HuH-7 (cell line): ENCODE measurements around the gene LDB1.

Source experiments
- DNase-seq: peaks from one replicate; pipeline ENCODE4 v3.0.0; 2011; ENCODE audit warnings: low spot score

Gene LDB1

DNA sequence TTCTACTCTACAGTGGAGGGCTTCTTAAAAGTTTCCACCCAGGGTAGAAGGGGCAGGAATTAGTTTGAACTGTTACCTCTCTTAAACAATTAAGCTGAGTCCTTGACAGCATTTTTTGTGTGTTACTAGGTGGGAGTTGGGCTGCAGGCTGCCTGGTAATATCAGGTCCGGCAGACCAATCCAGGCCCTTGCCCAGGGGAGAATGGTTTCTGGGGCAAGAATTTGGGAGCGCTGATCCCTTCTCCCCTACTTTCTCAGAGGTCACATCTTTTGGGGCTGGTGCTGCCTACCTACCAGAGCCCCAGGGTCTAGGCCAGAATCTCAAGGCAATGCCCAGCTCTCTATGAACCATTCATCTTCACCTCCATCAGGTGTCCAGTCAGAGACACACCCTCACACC lies 14.2 kb upstream of the LDB1 start:
- no peak for DNase-seq

DNA sequence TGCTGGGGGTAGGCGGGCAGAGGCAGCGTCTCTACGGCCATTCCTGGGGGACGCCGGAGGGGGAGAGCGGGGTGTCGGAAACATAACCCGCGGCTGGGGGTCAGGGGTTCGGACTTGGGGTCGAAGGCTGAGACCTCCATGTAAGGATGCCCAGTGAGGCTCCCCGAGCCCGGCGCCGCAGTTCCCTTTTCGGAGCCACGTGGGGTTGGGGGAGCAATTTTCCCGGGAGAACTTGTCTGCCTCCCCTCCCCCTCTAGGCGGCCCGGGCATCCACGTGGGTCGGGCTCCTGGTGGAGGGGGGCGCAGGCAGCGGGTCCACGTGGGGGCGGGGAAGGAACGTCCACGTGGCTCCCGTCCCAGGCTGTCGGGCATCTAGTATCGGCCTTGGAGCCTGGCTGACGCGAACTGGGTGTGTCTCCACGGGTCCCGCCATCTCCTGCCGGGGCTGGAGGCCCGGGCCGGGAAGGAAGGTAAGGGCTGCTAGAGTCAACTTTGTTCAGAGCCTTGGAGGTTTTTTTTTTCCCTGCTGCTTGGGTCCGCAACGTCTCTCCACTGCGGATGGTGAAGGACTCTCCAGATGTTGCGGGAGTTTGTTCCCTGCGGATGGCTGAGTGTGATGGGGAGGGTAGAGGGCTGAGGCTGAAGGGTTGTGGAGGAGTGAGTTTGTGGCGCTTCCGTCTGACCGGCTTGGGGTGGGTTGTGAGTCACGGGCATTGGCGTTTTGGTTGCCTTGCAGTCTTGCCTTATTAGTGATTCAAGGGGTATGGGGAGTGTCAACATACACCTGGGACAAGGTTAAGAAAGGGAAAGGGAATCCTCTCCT lies 13.4 kb upstream of the LDB1 start:
- peak; percentile 76 for DNase-seq

DNA sequence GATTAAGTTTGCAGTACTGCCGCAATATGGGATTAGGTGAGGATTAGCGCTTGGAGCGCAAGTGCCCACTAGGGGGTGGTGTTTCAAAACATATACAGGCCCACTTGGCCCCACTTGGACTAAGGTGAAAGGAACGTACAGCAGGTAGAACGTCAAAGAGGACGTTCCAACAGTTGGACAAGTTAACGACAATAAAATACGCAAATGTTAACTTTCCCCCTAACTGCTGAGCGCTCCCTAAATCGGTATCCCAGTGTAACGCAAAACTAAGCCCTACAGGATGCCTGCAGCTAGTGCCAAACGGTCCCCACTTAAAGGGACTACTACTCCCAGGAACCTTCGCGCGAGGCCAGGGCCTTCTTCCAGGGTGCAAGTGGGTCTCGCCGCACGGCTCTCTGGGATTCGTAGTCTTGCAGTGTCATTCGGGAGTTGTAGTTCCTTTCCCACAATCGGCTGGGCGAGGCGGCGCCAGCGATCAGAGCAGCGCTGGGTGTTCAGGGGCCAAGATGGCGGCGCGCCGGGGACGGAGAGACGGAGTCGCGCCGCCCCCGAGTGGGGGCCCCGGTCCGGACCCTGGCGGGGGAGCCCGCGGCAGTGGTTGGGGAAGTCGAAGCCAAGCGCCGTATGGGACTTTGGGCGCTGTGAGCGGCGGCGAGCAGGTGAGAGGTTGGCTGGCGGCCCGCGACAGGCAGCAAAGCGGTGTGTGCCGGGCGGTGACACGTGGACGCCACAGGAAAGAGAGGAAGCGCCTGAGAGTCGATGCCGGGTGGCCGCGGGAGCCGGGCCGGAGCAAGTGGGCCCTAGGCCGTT lies 12.6 kb upstream of the LDB1 start, which contains the start of gene PPRC1:
Gene PPRC1, plus strand, starts transcription at position 478 of the 810 bp plus-strand sequence. Its CDS starts 29 bp downstream, at position 507.
- peak; percentile 95 for DNase-seq

DNA sequence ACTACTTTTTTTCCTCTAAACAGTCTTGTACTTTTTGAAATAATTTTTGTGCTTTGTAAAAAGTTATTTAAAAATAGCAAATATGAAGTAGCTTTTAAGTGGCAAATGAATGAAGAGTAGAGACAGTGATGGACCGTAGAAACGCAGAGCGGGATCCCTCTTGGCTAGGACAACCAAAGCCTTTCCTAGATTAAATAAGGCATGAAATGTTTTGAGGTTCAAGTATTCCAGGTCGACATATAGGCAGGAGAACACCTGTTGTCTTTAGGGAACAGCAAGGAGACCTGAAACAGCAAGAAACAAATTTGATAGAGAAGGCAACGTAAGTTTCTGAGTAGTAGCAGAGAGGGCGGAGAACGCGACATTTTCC lies 12.0 kb upstream of the LDB1 start:
- no peak for DNase-seq

DNA sequence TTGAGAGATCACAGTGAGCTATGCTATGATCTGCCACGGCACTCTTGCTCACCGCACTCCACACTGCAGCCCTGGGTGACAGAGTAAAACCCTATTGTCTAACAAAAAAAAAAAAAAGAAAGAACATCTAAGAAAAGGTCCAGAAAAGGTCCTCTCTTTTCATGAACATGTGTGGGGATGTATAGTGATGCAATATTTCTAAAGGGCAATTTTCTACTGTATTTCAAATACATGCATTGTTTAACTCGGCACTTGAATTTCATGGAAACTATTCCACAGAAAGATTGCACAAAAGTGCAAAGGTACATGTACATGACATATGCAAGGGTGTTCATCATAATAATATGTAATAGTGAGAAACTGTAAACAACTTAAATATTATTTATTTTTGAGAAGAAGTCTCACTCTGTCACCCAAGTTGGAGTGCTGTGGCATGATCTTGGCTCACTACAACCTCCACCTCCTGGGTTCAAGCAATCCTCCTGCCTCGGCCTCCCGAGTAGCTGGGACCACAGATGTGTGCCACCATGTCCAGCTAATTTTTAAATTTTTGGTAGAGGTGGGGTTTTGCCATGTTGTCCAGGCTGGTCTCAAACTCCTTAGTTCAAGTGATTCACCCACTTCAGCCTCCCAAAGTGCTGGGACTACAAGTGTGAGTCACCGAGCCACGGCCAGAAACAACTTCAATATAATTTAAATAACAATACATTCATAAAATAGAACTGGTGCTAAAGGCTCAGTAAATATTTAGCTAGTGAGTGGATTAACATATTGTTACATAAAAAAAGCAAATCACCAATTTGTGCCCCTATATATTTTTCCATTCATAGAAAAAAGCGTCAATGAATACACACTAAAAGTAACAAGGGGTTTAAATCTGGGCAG lies 11.4 kb upstream of the LDB1 start:
- DNase-seq, result no peak

DNA sequence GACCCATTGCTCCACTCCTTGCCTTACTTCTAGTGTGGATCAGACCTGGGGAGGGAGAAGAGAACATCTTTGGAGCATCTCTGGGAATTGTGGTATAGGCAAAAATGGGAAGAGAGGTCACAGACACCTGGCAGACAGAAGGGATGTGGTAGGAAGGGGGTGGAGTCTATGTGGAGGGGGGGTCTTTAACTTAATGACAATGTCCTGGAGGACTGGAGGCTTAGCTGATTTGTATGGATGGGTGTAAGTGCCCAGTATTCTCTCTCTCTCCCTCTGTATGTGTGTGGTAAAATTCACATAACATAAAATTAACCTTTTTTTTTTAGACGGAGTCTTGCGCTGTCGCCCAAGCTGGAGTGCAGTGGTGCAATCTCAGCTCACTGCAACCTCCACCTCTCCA lies 3.1 kb upstream of the LDB1 start:
- no peak for DNase-seq

DNA sequence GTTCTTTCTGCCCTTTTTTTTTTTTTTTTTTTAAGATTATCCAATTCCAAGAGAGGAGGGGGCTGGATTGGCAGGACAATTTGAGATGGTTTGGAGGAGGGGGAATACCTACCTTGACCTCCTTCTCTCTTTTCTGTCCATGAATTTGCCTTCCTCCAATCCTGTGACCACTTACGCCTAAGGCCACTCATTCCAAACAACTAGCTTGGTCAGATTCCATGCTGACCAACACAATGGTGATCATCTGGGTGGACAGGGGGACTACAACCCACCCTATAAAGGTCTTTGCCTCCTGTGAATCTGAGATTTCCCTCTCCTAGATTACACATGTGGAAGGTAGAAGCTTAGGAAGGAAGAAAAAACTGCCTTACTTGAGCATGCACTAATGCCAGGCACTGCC lies 2.3 kb upstream of the LDB1 start:
- DNase-seq, result no peak

DNA sequence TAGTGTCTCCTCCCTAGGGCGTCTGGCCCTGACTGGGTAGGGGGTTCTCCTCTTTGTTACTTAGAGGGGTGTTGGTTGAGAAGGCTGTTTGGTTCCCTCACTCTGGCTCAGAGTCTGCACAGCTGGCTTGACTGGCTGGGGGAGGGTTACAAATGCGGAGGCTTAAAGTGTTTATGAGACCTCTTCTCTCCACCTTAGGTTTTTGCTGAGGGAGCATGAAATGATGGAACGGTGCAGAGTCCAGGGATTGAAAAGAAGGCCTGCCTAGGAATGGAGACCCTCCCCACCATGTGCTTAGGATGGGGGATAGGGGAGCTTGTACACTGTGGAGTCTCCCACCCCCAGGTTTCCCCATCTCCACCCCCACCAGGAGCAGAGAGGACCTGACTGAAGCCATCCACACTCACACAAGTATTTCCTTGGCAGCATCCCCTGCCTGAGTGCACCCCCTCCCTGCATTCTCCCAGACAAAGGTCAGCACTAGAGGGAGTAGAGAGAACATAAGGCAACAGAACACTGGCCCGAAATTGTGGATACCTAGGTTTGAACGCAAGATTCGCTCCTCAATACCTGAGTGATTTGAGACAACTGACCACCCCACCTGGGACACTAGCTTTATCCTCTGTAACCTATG lies 1.7 kb upstream of the LDB1 start:
- DNase-seq, result no peak

DNA sequence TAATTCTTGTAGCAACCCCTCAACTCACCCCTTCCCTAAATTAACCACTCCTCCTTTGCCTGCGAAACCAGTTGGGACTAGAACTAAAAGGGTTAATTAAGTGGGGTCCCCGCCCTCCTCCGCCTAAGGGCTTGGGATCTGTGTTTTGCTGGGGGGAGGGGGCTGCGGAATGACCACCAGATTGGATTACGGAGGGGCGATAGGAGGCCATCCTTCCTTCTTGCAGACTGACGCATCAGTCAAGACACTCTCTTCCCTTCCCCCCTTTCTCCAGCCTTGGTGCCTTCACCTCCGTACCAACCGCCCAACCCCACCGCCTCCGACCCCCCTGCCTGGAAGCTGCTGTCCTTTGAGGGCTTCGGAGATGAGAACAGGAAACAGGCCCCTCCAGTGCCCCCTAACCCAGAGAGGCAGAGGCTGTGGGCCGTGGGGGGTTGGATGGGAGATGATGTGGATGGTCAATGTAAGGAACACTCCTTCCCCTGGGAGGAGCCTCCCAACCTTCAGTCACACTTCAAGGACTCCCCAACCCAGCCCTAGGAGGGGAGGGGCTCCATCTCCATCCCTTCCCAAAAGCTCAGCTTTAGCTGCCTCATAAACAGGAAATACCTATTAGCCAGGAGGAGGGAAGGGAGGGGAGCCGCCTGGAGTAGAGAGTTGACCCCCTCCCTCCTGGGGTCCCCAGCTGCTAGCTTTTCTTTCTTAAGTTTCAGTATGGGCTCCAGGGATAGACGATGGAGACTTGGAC lies 997 bp upstream of the LDB1 start:
- no peak for DNase-seq

DNA sequence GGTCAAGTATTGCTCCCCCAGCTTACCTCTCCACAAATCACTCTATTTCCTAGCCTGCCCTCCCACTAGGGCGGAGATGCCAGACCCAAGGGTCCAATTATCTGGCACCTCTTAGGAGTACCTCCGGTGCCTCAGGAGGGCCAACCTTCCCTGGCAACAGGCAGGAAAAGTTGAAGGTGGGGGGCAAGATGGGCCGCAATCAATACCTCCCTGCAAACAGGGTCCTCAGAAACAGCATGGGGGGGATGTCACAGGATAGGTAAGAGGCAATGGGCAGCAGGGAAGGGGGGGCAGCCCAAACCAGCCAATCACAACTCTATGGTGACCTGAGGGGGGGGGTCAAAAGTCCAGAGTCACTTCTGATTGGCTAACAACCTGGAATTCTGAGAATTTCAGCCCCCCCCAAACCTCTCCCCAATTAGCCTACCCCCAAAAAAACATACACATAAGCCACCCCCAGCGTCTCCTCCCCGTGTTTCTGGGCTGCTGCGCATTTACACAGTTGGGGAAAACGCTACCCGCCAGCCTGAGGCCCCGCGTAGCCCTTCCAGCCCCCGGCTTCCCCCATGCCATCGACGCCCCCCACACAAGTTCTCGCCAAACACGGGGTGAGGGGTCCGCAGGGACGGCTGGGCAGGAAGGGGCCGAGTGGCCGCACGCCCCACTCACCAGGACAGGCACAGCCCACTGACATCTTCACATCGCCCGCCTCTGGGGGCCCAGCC lies 589 bp downstream of the LDB1 start:
- peak; percentile 78 for DNase-seq

DNA sequence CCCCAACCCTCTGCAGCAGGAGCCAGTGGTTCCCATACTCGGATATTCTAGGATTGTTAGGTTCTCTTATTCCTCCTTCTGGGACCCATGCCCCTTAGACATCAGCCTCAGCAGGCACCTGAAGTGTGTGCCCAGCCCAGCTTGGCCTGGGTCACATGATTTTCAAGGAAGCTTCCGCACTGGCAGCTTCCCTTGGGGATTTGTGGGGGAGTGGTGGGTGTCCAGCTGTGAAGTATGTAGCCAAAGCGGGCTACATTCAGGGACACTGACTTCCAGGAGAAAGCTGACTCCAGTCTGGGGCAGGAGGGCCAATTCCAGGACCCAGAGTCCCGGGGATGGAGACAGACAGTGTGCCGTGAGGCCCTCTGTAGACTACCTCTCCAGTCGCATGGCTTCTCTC lies 1.3 kb downstream of the LDB1 start:
- DNase-seq, result no peak

DNA sequence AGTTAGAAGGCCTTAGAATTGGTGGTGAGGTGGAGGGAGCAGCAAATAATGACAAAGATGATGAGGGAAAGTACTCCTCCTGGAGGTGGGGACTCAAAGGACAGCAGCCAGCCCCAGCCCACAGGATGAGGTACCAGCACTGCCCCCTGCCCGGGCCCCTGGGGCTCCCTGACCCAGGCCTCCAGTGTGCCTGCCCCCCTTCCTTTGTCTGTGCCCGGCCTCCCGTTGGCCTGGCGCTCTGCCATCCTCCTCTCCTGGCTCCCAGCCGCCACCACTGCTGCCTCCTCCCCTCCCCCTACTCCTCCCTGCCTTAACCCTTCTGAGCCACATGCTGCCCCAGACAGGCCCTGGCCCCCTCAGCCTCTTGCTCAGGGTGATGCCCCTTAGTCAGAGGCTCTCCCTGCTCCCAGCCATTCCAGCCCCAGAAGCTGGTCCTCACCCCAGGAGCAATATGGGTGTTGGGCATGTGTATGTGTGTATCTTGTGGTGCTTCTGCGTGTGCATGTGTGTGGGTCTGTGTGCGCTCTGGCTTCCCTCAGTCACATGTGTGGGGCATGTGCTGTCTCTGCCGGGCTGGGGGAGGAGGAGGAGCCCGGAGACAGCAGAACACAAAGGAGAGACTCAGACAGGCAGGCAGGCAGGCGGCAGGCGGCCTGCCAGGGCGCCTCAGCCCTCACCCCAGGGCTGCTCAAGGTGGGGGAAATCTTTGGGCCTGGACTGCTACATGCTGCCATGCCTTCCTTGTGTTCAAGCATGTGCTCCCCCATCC lies 2.6 kb downstream of the LDB1 start:
- no peak for DNase-seq

DNA sequence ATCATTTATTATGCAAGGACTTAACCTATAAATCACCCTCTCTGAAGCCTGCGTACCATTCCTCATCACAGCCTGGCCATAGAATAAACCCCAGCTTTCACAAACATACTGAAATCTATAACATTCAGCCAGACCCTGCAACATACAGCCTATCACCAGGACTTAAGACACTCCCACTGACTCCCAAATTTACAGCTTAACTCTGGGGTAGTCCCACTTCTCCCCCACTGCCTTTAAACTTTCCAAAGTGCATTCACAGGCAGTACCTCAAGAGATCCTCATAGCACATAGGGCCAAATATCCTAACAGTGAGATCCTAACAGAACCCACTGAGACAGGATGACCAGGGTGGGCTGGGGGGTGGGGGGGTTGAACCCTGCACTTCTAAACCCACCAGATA lies 3.5 kb downstream of the LDB1 start:
- no peak for DNase-seq

DNA sequence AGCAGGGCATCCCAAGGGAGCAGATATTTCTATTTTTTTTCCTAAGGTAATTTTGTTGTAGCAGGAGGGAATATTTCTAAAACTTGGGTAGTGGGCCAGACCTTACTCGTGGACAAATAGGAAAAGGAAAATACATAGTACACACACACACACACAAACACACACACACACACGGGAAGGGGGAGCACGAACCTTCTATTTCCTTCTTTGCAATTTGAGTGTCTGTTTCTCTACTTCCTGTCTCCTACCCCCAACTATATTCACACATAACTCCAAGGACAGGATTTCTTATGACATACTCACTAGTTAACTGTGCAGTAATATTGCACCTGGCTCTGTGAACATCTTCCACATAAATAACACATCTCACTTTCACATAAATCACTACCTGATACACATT lies 4.4 kb downstream of the LDB1 start:
- no peak for DNase-seq

DNA sequence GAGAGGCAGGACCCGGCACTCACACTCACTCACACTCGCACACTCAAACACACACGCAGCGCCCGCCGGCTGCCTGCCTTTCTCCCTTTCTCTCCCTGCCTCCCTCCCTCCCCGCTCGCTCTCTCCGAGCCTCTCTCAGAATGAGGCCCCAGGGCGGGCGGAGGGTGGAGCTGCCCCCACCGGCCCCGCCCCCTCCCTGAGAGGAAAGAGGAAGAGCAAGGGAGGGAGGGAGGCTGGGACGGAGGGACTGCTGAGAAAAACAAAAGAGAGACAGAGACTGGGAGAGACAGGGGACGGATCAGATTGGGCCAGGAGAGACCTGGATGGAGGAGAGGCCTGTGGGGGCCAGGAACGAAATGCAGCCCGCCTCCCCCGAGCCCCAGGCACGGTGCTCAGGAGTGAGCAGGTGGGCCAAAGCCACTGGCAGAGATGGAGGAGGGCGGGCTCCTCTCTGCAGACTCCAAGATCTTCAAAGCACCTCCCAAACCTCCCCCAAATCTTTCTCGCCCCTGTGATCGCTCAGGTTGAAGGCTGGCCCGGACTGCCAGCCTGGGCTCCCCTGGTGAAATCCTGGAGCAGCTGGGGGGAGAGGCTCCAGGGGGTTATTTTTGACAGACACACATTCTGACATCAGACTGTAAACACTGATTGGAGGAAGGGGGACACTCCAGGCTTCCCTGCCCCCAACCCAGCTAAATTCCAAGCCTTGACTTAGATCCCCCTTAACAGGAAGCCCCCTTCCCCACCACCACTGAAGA lies 5.1 kb downstream of the LDB1 start:
- peak; percentile 85 for DNase-seq

DNA sequence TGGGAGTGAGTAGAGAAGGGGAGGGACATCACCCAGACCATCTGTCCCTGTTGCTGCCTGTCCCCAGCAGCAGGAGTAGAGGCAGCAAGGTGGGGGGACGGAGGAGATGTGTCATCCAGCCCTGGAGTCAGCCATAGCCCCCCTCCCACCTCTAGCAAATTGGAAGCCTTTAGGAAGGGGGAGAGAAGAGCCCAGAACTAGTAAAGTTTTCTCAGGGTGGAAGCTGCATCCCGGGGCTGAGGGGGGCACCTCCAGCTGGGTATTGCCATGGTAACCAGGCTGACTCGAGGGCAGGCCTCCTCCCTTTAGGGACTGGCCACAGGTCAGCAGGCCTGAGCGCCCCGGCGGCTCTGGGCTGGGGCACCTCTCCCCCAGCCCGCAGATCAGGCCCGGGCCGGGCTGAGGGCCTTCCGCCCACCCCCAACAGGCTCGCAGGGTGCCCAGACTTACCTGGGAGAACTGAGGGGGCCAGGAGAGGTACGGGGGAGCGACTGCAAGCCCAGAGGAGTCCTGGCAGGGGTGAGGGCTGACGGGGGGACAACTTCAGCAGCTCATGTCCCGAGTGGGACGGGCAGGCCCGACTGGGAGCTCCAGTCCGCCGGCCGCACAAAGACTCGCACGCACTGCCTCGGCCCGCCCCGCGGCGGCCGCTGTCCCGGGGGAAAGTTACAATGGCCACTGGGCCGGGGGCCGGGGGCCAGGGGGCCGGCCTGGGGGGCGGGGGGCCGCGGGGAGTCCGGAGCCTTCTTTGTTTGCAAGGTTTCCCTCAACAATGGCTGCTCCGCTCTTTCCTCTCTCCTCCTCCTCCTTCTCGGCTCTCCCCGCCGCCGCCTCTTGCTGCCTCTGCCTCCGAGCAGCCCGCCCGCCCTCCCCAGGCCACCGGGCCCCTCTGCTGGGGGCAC lies 6.0 kb downstream of the LDB1 start:
- no peak for DNase-seq

DNA sequence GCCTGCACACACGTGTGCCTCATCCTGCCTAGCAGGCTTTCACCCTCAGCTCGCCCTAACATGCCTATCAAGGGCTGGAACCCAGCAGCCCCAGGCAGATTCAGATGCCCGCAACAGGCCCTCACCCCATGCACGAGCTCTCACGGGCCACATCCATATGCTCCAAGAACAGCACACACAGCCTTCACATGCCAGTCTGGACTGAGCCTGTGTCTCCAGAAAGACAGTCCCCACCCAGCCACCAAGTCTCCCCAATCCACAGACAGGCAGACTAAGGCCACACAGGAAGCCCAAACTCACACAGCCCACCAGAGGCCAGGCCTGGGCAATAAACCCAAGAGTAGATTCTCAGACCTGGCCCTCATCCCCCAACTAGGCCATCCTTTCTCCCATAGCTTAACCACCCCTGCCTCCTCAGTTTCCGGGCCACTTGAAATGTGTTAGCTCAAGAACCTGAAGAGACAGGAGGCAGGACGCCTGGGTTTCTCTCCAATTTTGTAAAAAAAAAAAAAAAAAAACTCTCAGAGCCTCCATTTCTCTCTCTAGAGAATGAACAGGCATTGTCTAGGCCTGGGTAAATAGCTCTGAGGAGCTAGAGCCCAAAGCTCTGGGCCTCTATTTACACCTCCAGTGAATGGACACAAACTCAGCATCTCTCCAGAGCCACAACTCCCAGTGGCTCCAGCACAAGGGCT lies 6.8 kb downstream of the LDB1 start:
- no peak for DNase-seq
